ENCODE data around the gene TTC22. TPM values are rescaled to one million over a fixed set of nuclear protein-coding genes. Genes with fewer than 3 reads are reported as not detected.

Gene TTC22
- total and polyA plus RNA-seq, 2 experiments from 2014 or later, result 8.1 to 9.0 TPM

DNA sequence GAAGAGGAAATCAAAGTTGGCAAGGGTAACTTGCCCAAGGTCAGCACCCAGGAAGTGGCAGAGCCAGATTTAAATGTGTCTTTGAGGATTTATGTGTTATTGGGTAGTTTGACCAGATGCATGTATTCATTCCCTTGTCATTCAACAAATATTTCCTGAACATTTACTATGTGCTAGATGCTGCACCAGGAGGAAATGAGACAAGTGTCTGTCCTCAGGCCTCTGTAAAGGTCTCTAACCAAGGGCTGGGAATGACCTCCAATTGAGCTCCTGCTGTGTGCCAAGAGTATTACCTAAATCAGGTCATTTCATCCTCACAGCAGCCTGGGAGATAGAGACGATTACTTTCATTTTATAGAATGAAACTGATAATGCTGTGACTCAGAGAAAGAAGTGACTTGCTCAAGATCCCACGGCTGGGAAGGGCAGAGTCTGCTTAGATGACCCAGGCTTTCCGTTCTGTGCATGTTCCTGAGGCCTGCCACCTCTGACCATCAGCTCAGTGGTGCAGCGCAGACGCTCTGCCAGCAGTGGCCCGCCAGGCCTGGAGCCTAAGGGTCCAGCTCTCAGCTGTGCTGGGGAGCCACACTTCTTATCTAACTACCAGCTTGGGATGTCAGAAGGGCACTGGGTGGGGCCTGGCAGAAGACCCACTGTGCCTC, 3.5 kb upstream of the TTC22 start:
- no peak overlapping the region for H2AFZ ChIP-seq
- peaks cover 5% of the 10 kb centered on the region for H3K79me2 ChIP-seq
- H3K9me2 ChIP-seq (replicated peaks; ENCODE audit: insufficient read depth), result no peaks in the 10 kb centered on the region
- no peaks in the 10 kb centered on the region for H3K27me3 ChIP-seq
- TF ChIP-seq EZH2phosphoT487 (IDR thresholded peaks at IDR 0.05; ENCODE audit: low read depth, severe bottlenecking, unreplicated experiment) (no peak), EZH2 (IDR thresholded peaks at IDR 0.05; ENCODE audit: borderline replicate concordance) (no peak), CTCF (IDR thresholded peaks at IDR 0.05; ENCODE audit: poor library complexity) (no peak)
- H3K4me2 ChIP-seq, result no peak overlapping the region
- H3K4me3 ChIP-seq, result no peak overlapping the region
- H3K4me1 ChIP-seq (ENCODE audit: insufficient read depth), result no peaks in the 10 kb centered on the region
- no peaks in the 10 kb centered on the region for H4K20me1 ChIP-seq (ENCODE audit: insufficient read depth, poor library complexity, severe bottlenecking)
- no peaks in the 10 kb centered on the region for H3K9me3 ChIP-seq (ENCODE audit: low read depth)
- DNase-seq (ENCODE audit: low spot score), result no peak
- H3K36me3 ChIP-seq (replicated peaks; ENCODE audit: insufficient read depth, low read depth), result no peaks in the 10 kb centered on the region
- peak overlapping the region; percentile 60 for H3K27ac ChIP-seq
- 86% methylated on average over 6 of the region's 6 CpGs for WGBS (ENCODE audit: low lambda C conversion rate, missing lambda C conversion rate)

DNA sequence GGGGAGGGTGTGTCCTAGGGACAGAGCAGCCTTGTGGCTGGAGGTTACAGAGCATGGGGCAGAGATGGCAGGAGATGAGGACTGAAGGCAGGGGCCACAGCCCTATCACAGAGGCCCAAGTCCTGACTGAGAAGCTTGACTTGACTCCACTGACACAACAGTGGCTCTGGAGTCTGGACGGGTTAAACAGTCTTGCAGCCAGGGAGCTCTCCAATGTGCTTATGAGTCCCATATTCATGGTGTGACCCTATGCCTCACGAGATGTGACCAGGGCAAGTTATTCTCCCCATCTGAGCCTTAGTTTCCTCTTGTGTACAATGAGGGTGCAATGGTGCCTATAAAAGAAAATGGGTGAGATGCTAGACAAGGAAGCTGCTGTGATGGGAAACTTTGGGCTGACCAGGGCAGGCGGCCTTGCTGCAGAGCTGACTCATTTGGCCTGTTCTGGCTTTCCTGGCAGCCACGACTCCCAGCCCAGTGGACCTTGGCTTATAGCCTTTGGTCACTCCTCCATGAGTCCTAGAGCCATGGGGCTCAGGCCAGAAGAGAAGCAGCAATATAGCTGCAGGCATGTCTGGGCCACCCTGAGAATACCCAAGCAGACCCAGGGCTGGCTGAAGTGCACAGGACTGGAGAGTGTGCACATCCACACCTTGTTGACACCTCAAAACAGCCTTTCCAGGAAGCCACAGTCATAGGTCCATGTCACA, 2.8 kb upstream of the TTC22 start:
- Histone ChIP-seq H2AFZ (no peak overlapping the region), H3K9me3 (ENCODE audit: low read depth) (no peaks in the 10 kb centered on the region), H3K4me1 (ENCODE audit: insufficient read depth) (no peaks in the 10 kb centered on the region), H3K9me2 (replicated peaks; ENCODE audit: insufficient read depth) (no peaks in the 10 kb centered on the region), H3K79me2 (peaks cover 7% of the 10 kb centered on the region), H3K27me3 (no peaks in the 10 kb centered on the region), H3K36me3 (replicated peaks; ENCODE audit: insufficient read depth, low read depth) (no peaks in the 10 kb centered on the region), H3K4me3 (no peak overlapping the region), H3K4me2 (no peak overlapping the region), H4K20me1 (ENCODE audit: insufficient read depth, poor library complexity, severe bottlenecking) (no peaks in the 10 kb centered on the region), H3K27ac (peak overlapping the region; percentile 60)
- TF ChIP-seq CTCF (IDR thresholded peaks at IDR 0.05; ENCODE audit: poor library complexity) (no peak), EZH2 (IDR thresholded peaks at IDR 0.05; ENCODE audit: borderline replicate concordance) (no peak), EZH2phosphoT487 (IDR thresholded peaks at IDR 0.05; ENCODE audit: low read depth, severe bottlenecking, unreplicated experiment) (no peak)
- 58% methylated on average over 4 of the region's 4 CpGs for WGBS (ENCODE audit: low lambda C conversion rate, missing lambda C conversion rate)
- no peak for DNase-seq (ENCODE audit: low spot score)

GRCh38 chr1:54800041-54800898, 853 bp downstream of the TTC22 start:
- Histone ChIP-seq H3K36me3 (replicated peaks; ENCODE audit: insufficient read depth, low read depth) (no peaks in the 10 kb centered on the region), H4K20me1 (ENCODE audit: insufficient read depth, poor library complexity, severe bottlenecking) (no peaks in the 10 kb centered on the region), H3K4me1 (ENCODE audit: insufficient read depth) (peaks cover 4% of the 10 kb centered on the region), H3K9me2 (replicated peaks; ENCODE audit: insufficient read depth) (no peaks in the 10 kb centered on the region), H3K79me2 (peaks cover 7% of the 10 kb centered on the region), H3K27me3 (no peaks in the 10 kb centered on the region), H3K4me2 (peak overlapping the region; percentile 78), H3K4me3 (peak overlapping the region; percentile 40), H2AFZ (peak overlapping the region; percentile 38), H3K9me3 (ENCODE audit: low read depth) (no peaks in the 10 kb centered on the region), H3K27ac (peak overlapping the region; percentile 69)
- no peak for DNase-seq (ENCODE audit: low spot score)
- 84% methylated on average over 39 of the region's 39 CpGs for whole genome bisulfite sequencing (ENCODE audit: low lambda C conversion rate, missing lambda C conversion rate)
- no peak for TF ChIP-seq EZH2 (IDR thresholded peaks at IDR 0.05; ENCODE audit: borderline replicate concordance)
- no peak for TF ChIP-seq EZH2phosphoT487 (IDR thresholded peaks at IDR 0.05; ENCODE audit: low read depth, severe bottlenecking, unreplicated experiment)
- no peak for TF ChIP-seq CTCF (IDR thresholded peaks at IDR 0.05; ENCODE audit: poor library complexity)

Data from hepatocyte (in vitro differentiated cells).